GM12892 (cell line): Measurements from ENCODE around the gene POMC.

Source experiments
- POLR2A ChIP-seq: IDR thresholded peaks from 2 replicates; pipeline ENCODE4 v1.6.1; 2011; ENCODE audit warnings: low read depth, low read length, control low read depth
- TAF1 ChIP-seq: IDR thresholded peaks from 2 replicates; pipeline ENCODE4 v1.6.1; 2011; ENCODE audit warnings: low read depth, mild to moderate bottlenecking, control low read depth, low read length, borderline replicate concordance

DNA sequence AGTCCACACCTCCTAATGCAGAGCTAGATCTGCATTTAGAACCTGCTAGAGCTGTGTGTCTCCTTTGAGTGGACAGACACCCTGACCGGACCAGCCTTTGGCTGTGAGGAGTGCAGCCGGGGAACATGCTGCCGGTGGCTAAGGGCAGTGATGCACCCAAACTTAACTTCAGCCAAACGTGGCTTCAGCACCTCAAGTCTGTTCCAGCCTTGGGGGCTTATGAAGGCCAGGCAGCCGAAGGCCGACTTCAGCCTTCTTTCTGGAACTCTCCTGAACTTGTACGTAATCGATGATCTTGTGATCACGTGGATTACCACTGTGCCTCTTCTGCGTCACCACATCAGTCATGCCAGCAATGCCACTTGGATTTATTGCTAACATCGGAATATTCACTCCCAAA is 49.1 kb downstream of the POMC start:
- TF ChIP-seq POLR2A (no peak), TAF1 (no peak)
